ENCODE measurements around the gene ARFRP1. TPM values are rescaled to one million over a fixed set of nuclear protein-coding genes. Genes with fewer than 3 reads are reported as not detected.

Gene ARFRP1
- total and polyA plus RNA-seq, 4 donors: 29.8 to 56.0 (median 47.4) TPM

GRCh38 chr20:63696628-63697356 lies 11.0 kb downstream of the ARFRP1 start, which contains the start of gene TNFRSF6B:
Gene TNFRSF6B, plus strand, starts transcription at chr20:63696652. Its CDS starts 116 bp downstream, at chr20:63696768.
- ATAC-seq (ENCODE audit: insufficient read depth, low FRiP score) (no peak), DNase-seq (no peak)
- WGBS, 2 donors: 15% methylated on average over 47 to 52 of the region's 52 CpGs
- Histone ChIP-seq H3K27me3 (ENCODE audit: control insufficient read depth in 3 of 3, insufficient read depth in 3 of 3, low read length in 2 of 3) (no peaks in the 10 kb centered on the region), H3K9ac (ENCODE audit: insufficient read depth in 1 of 2, low read length in 2 of 2) (no peak within 1 kb of the TSS), H3K4me3 (peak within 1 kb of the TSS; percentile 58), H3K9me3 (ENCODE audit: control insufficient read depth in 4 of 4, insufficient read depth in 3 of 4, low read length in 3 of 4) (no peaks in the 10 kb centered on the region), H3K36me3 (ENCODE audit: control insufficient read depth in 4 of 4, insufficient read depth in 4 of 4, low read length in 4 of 4) (peaks cover 0 to 32% (median 5%) of the 10 kb centered on the region in 4 donors), H3K27ac (ENCODE audit: low read depth in 1 of 2, low read length in 1 of 2) (peak within 1 kb of the TSS; percentile 39 to 77), H3K4me1 (ENCODE audit: control insufficient read depth in 5 of 5, insufficient read depth in 5 of 5, low read length in 5 of 5) (peaks cover 0 to 29% (median 0%) of the 10 kb centered on the region in 5 donors)
- no peak for TF ChIP-seq CTCF (IDR thresholded peaks at IDR 0.05; ENCODE audit: control extremely low read depth, extremely low read depth)

- TF ChIP-seq CTCF (IDR thresholded peaks at IDR 0.05; ENCODE audit: control extremely low read depth, extremely low read depth): no peak
These were observed 11.5 kb downstream of the ARFRP1 start for GRCh38 chr20:63696306-63696627.

DNA sequence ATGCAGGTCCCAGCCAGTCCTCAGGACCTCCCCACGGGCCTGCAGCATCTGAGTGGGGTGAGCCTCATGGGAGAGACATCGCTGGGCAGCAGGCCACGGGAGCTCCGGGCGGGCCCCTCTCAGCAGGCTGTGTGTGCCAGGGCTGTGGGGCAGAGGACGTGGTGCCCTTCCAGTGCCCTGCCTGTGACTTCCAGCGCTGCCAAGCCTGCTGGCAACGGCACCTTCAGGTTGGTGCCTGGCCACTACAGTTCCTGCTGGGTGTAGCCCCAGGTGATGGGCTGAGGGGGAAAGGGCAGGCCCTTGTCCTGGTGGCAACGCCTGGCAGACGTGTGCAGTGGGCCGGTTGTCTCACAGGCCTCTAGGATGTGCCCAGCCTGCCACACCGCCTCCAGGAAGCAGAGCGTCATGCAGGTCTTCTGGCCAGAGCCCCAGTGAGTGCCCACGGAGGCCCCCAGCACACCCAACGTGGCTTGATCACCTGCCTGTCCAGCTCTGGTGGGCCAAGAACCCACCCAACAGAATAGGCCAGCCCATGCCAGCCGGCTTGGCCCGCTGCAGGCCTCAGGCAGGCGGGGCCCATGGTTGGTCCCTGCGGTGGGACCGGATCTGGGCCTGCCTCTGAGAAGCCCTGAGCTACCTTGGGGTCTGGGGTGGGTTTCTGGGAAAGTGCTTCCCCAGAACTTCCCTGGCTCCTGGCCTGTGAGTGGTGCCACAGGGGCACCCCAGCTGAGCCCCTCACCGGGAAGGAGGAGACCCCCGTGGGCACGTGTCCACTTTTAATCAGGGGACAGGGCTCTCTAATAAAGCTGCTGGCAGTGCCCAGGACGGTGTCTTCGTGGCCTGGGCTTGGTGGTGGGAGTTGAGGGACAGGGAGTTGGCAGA lies 12.1 kb downstream of the ARFRP1 start:
- H3K4me1 ChIP-seq (ENCODE audit: control insufficient read depth in 5 of 5, insufficient read depth in 5 of 5, low read length in 5 of 5): peaks cover 0 to 38% (median 0%) of the 10 kb centered on the region in 5 donors
- H3K27ac ChIP-seq (ENCODE audit: low read depth in 1 of 2, low read length in 1 of 2): peak overlapping the region in 1 of 2 donors; percentile 39
- no peaks in the 10 kb centered on the region for H3K27me3 ChIP-seq (ENCODE audit: control insufficient read depth in 3 of 3, insufficient read depth in 3 of 3, low read length in 2 of 3)
- H3K9me3 ChIP-seq (ENCODE audit: control insufficient read depth in 4 of 4, insufficient read depth in 3 of 4, low read length in 3 of 4): no peaks in the 10 kb centered on the region
- WGBS, 2 donors: 80 to 83% methylated on average over 25 of the region's 25 CpGs
- no peak for TF ChIP-seq CTCF (IDR thresholded peaks at IDR 0.05; ENCODE audit: control extremely low read depth, extremely low read depth)
- ATAC-seq (ENCODE audit: insufficient read depth, low FRiP score): no peak
- H3K4me3 ChIP-seq: no peak overlapping the region
- H3K9ac ChIP-seq (ENCODE audit: insufficient read depth in 1 of 2, low read length in 2 of 2): no peak overlapping the region
- H3K36me3 ChIP-seq (ENCODE audit: control insufficient read depth in 4 of 4, insufficient read depth in 4 of 4, low read length in 4 of 4): peaks cover 0 to 34% (median 5%) of the 10 kb centered on the region in 4 donors
- DNase-seq: no peak

More at GRCh38 chr20:63696306-63696627, 11.5 kb downstream of the ARFRP1 start:
- peaks cover 0 to 35% (median 0%) of the 10 kb centered on the region in 5 donors for H3K4me1 ChIP-seq (ENCODE audit: control insufficient read depth in 5 of 5, insufficient read depth in 5 of 5, low read length in 5 of 5)
- DNase-seq: no peak
- H3K9ac ChIP-seq (ENCODE audit: insufficient read depth in 1 of 2, low read length in 2 of 2): no peak overlapping the region
- H3K36me3 ChIP-seq (ENCODE audit: control insufficient read depth in 4 of 4, insufficient read depth in 4 of 4, low read length in 4 of 4): peaks cover 0 to 34% (median 5%) of the 10 kb centered on the region in 4 donors
- peak overlapping the region in 1 of 2 donors; percentile 39 for H3K27ac ChIP-seq (ENCODE audit: low read depth in 1 of 2, low read length in 1 of 2)
- no peaks in the 10 kb centered on the region for H3K9me3 ChIP-seq (ENCODE audit: control insufficient read depth in 4 of 4, insufficient read depth in 3 of 4, low read length in 3 of 4)
- no peak for ATAC-seq (ENCODE audit: insufficient read depth, low FRiP score)
- H3K4me3 ChIP-seq: peak overlapping the region; percentile 58
- 16 to 21% methylated on average over 6 of the region's 6 CpGs for WGBS, 2 donors
- H3K27me3 ChIP-seq (ENCODE audit: control insufficient read depth in 3 of 3, insufficient read depth in 3 of 3, low read length in 2 of 3): no peaks in the 10 kb centered on the region

Data from lung (tissue), 12 donors.